Subcutaneous adipose tissue (tissue), 4 donors: Measurements from ENCODE around the gene PKD2. TPM values are rescaled to one million over a fixed set of nuclear protein-coding genes. Genes with fewer than 3 reads are reported as not detected.

Source experiments
- total RNA-seq, 4 donors: library from RNA; depleted of rRNA; stranded (reverse); fragments of >200 nt; gene quantifications; one replicate each; pipeline ENCODE4 v1.1.0, GENCODE V29; 2016
- TF ChIP-seq, protein P1 (sequence below): fragments of 450-650 bp; IDR thresholded peaks from one replicate; pipeline ENCODE4 v1.5.1; 2016; ENCODE audit warnings: low read depth, mild to moderate bottlenecking, control low read depth, antibody characterized with exemption, moderate library complexity

The PKD2 gene
- total RNA-seq, 4 donors from 2014 or later, result 45.8 to 86.5 (median 63.7) TPM

DNA sequence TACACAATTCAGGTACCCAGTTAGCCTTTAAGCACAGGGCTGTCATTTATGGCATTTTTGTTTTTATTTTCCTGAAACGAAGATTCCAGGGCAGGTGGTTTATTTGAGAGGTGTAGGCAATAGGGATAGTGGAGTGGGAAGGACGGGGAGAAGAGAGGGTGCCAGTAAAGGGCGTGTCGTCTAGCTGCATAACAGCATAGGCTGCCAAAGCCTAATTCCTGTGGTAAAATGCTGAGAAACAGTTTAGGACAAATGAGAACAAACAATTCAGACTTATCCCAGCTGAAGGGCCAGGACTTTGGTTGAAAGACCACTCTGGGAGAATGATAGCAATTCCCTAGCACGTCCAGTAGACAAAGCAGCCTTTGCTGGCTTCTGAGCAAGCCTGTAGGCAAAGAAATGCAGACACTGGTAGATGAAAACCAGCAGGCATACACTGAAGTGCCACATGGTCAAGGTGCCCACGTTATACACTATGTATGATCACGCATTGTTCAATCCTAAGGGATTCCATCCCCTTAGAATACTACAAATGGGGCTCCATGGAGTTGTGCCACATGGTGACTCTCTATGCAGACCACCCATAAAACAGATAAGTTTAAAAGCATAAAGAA lies 70.6 kb downstream of the PKD2 start:
- TF ChIP-seq, protein P1, sequence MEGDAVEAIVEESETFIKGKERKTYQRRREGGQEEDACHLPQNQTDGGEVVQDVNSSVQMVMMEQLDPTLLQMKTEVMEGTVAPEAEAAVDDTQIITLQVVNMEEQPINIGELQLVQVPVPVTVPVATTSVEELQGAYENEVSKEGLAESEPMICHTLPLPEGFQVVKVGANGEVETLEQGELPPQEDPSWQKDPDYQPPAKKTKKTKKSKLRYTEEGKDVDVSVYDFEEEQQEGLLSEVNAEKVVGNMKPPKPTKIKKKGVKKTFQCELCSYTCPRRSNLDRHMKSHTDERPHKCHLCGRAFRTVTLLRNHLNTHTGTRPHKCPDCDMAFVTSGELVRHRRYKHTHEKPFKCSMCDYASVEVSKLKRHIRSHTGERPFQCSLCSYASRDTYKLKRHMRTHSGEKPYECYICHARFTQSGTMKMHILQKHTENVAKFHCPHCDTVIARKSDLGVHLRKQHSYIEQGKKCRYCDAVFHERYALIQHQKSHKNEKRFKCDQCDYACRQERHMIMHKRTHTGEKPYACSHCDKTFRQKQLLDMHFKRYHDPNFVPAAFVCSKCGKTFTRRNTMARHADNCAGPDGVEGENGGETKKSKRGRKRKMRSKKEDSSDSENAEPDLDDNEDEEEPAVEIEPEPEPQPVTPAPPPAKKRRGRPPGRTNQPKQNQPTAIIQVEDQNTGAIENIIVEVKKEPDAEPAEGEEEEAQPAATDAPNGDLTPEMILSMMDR, result no peak

DNA sequence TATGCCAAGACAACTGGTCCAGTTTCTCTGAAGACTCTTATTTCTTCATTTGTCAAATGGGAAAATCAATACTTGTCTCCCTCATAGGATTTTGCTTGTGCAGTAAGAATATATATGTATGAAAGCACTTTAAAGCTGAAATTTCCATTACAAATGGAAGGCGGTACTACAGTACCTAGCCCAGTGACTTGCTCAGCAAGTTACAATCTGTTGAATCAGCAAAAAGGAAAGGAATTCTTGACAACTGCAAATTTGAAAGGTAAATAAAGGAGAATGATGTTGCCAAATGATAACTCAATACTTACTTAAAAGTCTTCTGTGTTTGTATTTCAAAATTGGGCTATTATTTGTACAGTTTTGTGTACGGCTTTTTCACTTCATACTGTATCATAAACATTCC lies 71.1 kb downstream of the PKD2 start:
- TF ChIP-seq, protein P1, result no peak

DNA sequence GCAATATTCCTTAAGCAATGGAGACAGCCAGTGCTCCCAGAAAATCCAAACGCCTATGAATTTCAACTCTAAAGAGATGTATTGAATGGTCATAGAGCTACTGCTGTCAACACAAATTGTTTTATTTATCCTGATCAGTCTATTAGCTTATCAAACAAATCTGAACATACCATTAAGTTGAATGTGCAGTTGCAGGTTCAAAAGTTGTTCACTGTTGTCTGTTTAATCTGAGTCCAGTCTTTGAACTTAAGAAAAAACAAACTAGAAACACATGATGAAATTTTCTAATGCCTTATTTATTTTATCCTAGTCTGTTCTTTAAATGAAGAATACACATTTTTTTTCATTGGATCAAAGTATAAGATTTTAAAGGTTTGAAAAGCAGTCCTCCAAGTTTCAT lies 73.2 kb downstream of the PKD2 start:
- TF ChIP-seq, protein P1, result no peak

DNA sequence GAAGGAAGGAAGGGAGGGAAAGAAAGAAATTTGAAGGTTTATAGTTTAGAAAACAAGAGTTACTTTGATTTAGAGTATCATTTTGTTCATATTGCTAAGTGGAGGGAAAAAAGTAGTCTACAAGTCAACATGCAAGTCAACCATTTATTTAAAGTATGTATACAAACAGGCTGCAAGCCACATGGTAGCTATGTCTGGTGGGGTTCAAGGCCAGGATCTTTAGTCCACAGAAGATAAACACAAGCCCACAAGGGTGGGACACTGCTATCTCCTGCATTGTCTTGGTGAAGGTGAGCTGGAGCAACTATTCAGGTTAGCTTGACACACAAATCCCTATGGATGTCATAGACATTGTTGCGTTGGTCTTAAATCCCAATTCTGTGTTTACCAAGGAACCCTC lies 79.6 kb downstream of the PKD2 start:
- TF ChIP-seq, protein P1, result no peak

DNA sequence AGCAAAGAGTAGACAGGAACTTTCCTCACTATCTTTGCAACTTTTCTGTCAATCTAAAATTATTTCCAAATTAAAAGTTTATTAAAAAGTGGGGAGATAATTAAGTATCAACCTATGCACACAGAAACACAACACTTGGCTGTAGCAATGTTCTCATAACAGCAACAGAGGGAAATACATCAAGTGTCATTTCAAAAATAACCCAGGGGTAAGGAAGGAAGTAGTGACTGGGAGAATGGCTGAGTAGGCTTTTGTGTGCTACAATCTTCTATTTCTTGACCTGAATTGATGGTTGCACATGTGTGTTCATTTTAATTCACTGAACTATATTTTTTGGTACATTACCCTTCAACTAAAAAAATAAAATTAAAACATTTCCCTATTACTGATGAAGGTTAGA lies 83.5 kb downstream of the PKD2 start:
- TF ChIP-seq, protein P1, result no peak

DNA sequence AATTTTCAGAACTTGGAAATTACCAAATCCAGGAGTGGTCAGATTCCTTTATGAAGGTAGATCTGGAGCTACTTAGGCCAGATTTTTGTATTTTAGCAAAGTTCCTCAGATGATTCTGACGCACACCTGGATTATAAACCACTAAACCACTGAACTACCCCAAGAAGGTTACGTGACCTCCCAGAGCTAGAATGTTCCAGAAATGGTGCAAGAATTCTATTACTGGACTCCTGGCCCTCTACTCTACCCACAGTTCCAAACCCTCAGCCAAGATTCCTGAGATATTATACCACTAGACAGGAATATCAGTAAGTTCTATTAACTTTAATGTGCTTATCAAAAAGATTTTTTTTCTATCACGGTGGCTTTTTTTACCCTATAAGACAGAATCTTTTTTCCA lies 83.9 kb downstream of the PKD2 start:
- TF ChIP-seq, protein P1, result no peak

DNA sequence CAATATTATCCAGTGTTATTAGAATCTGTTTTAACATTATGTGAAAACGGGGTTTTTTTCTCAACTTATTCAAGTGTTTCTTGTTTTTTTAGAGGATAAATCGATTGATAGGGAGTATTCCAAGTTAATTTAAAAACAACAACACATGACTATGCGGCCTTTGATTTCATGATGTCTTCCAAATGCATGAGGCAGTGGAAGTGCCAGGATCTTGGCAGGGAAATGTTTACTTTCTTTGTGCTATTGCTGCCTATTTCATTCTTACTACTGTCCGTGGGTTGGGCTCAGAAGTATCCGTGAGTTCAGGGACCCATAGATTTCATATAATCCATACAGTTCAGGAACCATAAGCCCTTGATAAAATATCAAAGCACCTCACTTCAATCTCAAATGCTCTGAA lies 86.4 kb downstream of the PKD2 start:
- TF ChIP-seq, protein P1, result no peak
